GM12878 (cell line): ENCODE data around the gene VTI1A. TPM values are rescaled to one million over a fixed set of nuclear protein-coding genes. Genes with fewer than 3 reads are reported as not detected.

Experiments
- ATAC-seq: fragments of 200-7000 bp; cut with Tn5 transposase; 3 replicates; pipeline ENCODE4 v1.9.1; 2020; ENCODE audit warnings: mild to moderate bottlenecking, moderate library complexity
- BruUV-seq: library from RNA; stranded (reverse); fragments of 400-500 nt; replicated peaks from 2 replicates; lab custom pipeline; 2021; lab: Mats Ljungman, UMichigan
- CTCF ChIA-PET: fragments of 300-600 bp; sonication (Branson Sonifier 250); formaldehyde crosslinking; extraction: SDS; loops from one replicate; lab custom pipeline; 2021; ENCODE audit warnings: inconsistent platforms; lab: Yijun Ruan, JAX
- POLR2A ChIA-PET: fragments of 350-600 bp; formaldehyde crosslinking; extraction: SDS; loops from one replicate; lab custom pipeline; 2021; ENCODE audit warnings: inconsistent platforms; lab: Charles Lee
- RAD21 ChIA-PET: fragments of 300-600 bp; sonication (Branson Sonifier 250); formaldehyde crosslinking; loops from one replicate; lab custom pipeline; 2023; ENCODE audit warnings: antibody characterized with exemption; ENCODE audit not compliant: unreplicated experiment; lab: Charles Lee
- SMC1A ChIA-PET: fragments of 300-600 bp; sonication (Branson Sonifier 250); formaldehyde crosslinking; loops from one replicate; lab custom pipeline; 2023; ENCODE audit not compliant: unreplicated experiment, uncharacterized antibody; lab: Charles Lee
- DNase-seq: peaks from one replicate; pipeline ENCODE4 v3.0.0-alpha.2; 2011; ENCODE audit warnings: low read depth, low spot score
- FAIRE-seq: peaks from 3 replicates; lab custom pipeline; 2011; peaks lifted over from hg19 to GRCh38; lab: Jason Lieb, UNC
- H2AFZ ChIP-seq: 2 replicates; pipeline ENCODE4 v1.6.0; 2011; ENCODE audit warnings: low read depth, low read length, control low read depth; ENCODE audit not compliant: control insufficient read depth
- H3K27ac ChIP-seq: 2 replicates; pipeline ENCODE4 v1.5.1; 2011; ENCODE audit warnings: control low read depth; ENCODE audit not compliant: control insufficient read depth, insufficient read depth
- H3K27me3 ChIP-seq, 2 experiments: replicated peaks in 1 of 2; 2 replicates each; pipeline versions ENCODE4 v1.6.0 to v1.6.1; 2011; ENCODE audit warnings: low read length in 1 of 2; ENCODE audit not compliant: control insufficient read depth in 2 of 2, insufficient read depth in 2 of 2
- H3K36me3 ChIP-seq, 2 experiments: 2 replicates each; pipeline ENCODE4 v1.5.1; 2011; ENCODE audit warnings: low read length in 1 of 2; ENCODE audit not compliant: control insufficient read depth in 2 of 2, insufficient read depth in 2 of 2
- H3K4me1 ChIP-seq: 2 replicates; pipeline ENCODE4 v1.6.1; 2011; ENCODE audit warnings: mild to moderate bottlenecking, low read length, moderate library complexity, mixed read lengths; ENCODE audit not compliant: control insufficient read depth, insufficient read depth
- H3K4me2 ChIP-seq: 2 replicates; pipeline ENCODE4 v1.6.0; 2011; ENCODE audit warnings: control low read depth; ENCODE audit not compliant: control insufficient read depth, insufficient read depth
- H3K4me3 ChIP-seq: fragments of 200-600 bp; sonication (generic); 2 replicates; pipeline ENCODE4 v1.5.1; 2016
- H3K79me2 ChIP-seq: 2 replicates; pipeline ENCODE4 v1.6.0; 2011; ENCODE audit warnings: low read length; ENCODE audit not compliant: control insufficient read depth, insufficient read depth
- H3K9ac ChIP-seq: 2 replicates; pipeline ENCODE4 v1.8.0; 2011; ENCODE audit warnings: low read length, control low read depth, mixed read lengths; ENCODE audit not compliant: control insufficient read depth, insufficient read depth
- H3K9me3 ChIP-seq: replicated peaks from 3 replicates; pipeline ENCODE4 v1.5.1; 2011; ENCODE audit warnings: mild to moderate bottlenecking, low read length; ENCODE audit not compliant: control insufficient read depth, insufficient read depth
- H4K20me1 ChIP-seq: 2 replicates; pipeline ENCODE4 v1.6.0; 2011; ENCODE audit not compliant: control insufficient read depth, insufficient read depth
- BHLHE40 ChIP-seq, 2 experiments: fragments of 450-650 bp in 1 of 2; IDR thresholded peaks; 2 replicates each; pipeline ENCODE4 v1.6.1; 2011 to 2017; ENCODE audit warnings: low read depth in 2 of 2, borderline replicate concordance in 1 of 2, improper control_type of control experiment in 1 of 2, low read length in 1 of 2, mild to moderate bottlenecking in 1 of 2
- CHD1 ChIP-seq: IDR thresholded peaks from 2 replicates; pipeline ENCODE4 v1.6.1; 2012; ENCODE audit warnings: low read depth, low read length, improper control_type of control experiment
- DPF2 ChIP-seq: fragments of 450-650 bp; IDR thresholded peaks from 2 replicates; pipeline ENCODE4 v1.6.1; 2017; ENCODE audit warnings: mild to moderate bottlenecking
- EZH2 ChIP-seq: IDR thresholded peaks from 2 replicates; pipeline ENCODE4 v1.6.1; 2012; ENCODE audit warnings: low read depth, mild to moderate bottlenecking, control low read depth, inconsistent platforms, low read length, borderline replicate concordance; ENCODE audit not compliant: control insufficient read depth
- IRF4 ChIP-seq: IDR thresholded peaks from 2 replicates; pipeline ENCODE4 v1.6.1; 2011; ENCODE audit warnings: low read depth, low read length
- MAX ChIP-seq: IDR thresholded peaks from 2 replicates; pipeline ENCODE4 v1.6.1; 2012; ENCODE audit warnings: low read depth, low read length, improper control_type of control experiment
- NR2F1 ChIP-seq: fragments of 450-650 bp; conservative IDR thresholded peaks from 2 replicates; pipeline ENCODE4 v1.6.1; 2017; ENCODE audit warnings: mild to moderate bottlenecking
- POU2F2 ChIP-seq: IDR thresholded peaks from 3 replicates; pipeline ENCODE4 v1.6.1; 2011; ENCODE audit warnings: low read depth, mild to moderate bottlenecking, low read length, borderline replicate concordance
- RAD21 ChIP-seq: IDR thresholded peaks from 2 replicates; pipeline ENCODE4 v1.6.1; 2011; ENCODE audit warnings: mild to moderate bottlenecking, low read depth, low read length, moderate library complexity; ENCODE audit not compliant: insufficient read depth
- SUPT20H ChIP-seq: IDR thresholded peaks from 2 replicates; pipeline ENCODE4 v1.6.1; 2011; ENCODE audit warnings: low read depth, mild to moderate bottlenecking, low read length, moderate library complexity, borderline replicate concordance; ENCODE audit not compliant: control insufficient read depth
- SUZ12 ChIP-seq: fragments of 200-600 bp; sonication (generic); IDR thresholded peaks from one replicate; pipeline ENCODE4 v1.6.1; 2018; ENCODE audit warnings: antibody characterized with exemption, mild to moderate bottlenecking; ENCODE audit not compliant: unreplicated experiment
- USF2 ChIP-seq: IDR thresholded peaks from 2 replicates; pipeline ENCODE4 v1.6.1; 2011; ENCODE audit warnings: low read depth, low read length, improper control_type of control experiment, borderline replicate concordance
- WGBS: methylation state at CpG from one replicate; pipeline ENCODE4 v1.1.6; 2016; ENCODE audit warnings: low lambda C conversion rate; ENCODE audit not compliant: insufficient replicate concordance, insufficient coverage; ENCODE audit errors: missing lambda C conversion rate; 5-methylcytosine and 5-hydroxymethylcytosine counted together
- in situ Hi-C: fragments of 300-500 bp; cut with MboI; formaldehyde crosslinking; loops from 9 replicates; pipeline ENCODE4 v1.14.3; 2018; ENCODE audit warnings: mixed read lengths
- intact Hi-C: fragments of 100-400 bp; cut with micrococcal nuclease; formaldehyde crosslinking; loops from one replicate; pipeline ENCODE4 v1.14.2; 2022; ENCODE audit not compliant: unreplicated experiment
- polyA plus RNA-seq, 11 experiments: library from polyadenylated mRNA; depleted of rRNA in 4 of 11; unstranded in 6 of 11; stranded (reverse) in 5 of 11; fragments of >200 nt; fragmentation: Nextera tagmentation in 4 of 11; fragmentation: Illumina TruSeq in 1 of 11; extraction: Ambion mirVana in 4 of 11; extraction: Trizol in 1 of 11; gene quantifications; 1 replicate in 1 of 11; 2 replicates in 10 of 11; pipeline versions ENCODE4 v1.2.1 to v1.2.3, GENCODE V29; 2011 to 2016; ENCODE audit warnings: inconsistent platforms in 2 of 11, missing spikeins in 2 of 11, low read depth in 1 of 11
- total RNA-seq, 4 experiments: library from RNA; depleted of rRNA in 3 of 4; stranded (reverse); fragments of >200 nt in 3 of 4; fragmentation: Illumina TruSeq in 1 of 4; extraction: Trizol in 1 of 4; gene quantifications; 2 replicates each; pipeline versions ENCODE4 v1.2.1 to v1.2.3, GENCODE V29; 2013 to 2021
- TF ChIP-seq, protein P1 (sequence below): IDR thresholded peaks from 2 replicates; pipeline ENCODE4 v1.6.1; 2011; ENCODE audit warnings: mild to moderate bottlenecking, low read depth, low read length, moderate library complexity; ENCODE audit not compliant: insufficient replicate concordance
- TF ChIP-seq, protein P2 (sequence below): fragments of 450-650 bp; formaldehyde crosslinking; IDR thresholded peaks from 2 replicates; pipeline ENCODE4 v1.5.0; 2022; ENCODE audit warnings: mild to moderate bottlenecking, missing genetic modification characterization

Gene VTI1A
- total and polyA plus RNA-seq, 10 of the 15 experiments (the other 5 are each of a cell fraction or from before 2014, with no cell fraction given), result 12.4 to 43.2 (median 27.5) TPM

DNA sequence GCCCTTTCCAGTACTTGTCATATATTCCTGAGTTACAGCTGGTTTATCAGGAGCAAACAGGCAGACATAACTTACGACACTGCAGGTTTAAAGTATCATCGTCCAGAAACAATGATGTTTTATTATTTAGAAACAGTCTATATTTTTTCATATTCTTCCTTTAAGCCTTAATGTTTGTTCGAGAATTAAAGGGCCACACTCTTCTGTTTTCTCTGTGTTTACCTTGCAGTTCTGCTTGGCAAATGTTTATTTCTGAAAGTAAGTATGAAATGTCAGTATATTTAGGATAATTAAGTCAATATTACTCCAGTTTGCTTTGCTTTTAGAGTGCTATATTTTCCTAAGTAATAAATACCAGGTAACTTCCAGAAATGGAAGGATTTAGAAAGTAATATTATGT is 115.1 kb downstream of the VTI1A start (continued):
- TF ChIP-seq RAD21 (no peak), EZH2 (no peak), MAX (no peak)
- TF ChIP-seq, protein P1, sequence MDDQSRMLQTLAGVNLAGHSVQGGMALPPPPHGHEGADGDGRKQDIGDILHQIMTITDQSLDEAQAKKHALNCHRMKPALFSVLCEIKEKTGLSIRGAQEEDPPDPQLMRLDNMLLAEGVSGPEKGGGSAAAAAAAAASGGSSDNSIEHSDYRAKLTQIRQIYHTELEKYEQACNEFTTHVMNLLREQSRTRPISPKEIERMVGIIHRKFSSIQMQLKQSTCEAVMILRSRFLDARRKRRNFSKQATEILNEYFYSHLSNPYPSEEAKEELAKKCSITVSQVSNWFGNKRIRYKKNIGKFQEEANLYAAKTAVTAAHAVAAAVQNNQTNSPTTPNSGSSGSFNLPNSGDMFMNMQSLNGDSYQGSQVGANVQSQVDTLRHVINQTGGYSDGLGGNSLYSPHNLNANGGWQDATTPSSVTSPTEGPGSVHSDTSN, result no peak

DNA sequence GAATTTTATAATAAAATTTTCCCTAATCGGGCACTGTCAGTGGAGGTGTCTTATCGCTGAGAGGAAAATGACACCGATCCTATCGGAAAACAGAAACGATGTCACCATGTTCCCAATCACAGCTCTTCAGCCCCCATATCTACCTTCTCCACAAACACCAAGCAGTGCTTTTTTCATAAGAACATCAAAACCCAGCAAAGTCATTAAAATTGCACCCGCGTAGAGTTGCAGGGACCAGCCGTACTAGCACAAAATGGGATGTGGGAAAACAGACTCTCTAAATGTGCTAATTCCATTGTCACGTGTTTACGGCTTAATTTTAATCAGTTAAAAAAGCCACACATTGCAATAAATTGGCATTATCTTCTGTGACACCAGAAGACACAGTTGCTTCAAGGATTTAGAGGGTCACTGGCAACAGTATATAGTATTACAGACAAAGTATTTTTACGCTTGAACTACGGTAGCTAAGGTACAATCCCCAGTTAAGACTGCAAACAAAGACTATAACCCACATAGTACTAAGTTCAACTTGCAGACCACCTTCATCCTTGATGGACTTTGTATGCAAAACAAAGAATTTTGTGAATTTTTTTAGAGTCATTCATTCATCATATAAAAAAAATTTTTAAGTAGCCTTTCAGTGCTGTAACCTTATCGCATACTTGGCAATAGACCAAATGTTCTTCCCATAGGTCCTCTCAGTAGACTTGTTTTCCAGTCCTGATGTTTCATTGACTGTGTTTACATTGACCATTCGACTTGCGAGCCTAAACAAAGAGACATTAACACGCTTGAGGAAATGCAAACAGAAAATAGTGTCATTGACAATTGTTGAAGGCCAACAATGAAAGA is 116.0 kb downstream of the VTI1A start:
- intact Hi-C loops (loop anchor here (10.0 kb wide), 1 partner anchor 962 kb away; no protein-coding TSS in a partner anchor), in situ Hi-C loops (no loop called here)
- H3K27ac ChIP-seq, result no peak overlapping the region
- ChIA-PET RAD21 (interaction anchor here (0.7 kb wide), 1 partner anchor 547 kb away, joined by 3 read pairs; no protein-coding TSS in a partner anchor), POLR2A (no interaction called here), CTCF (no interaction called here), SMC1A (interaction anchor here (0.8 kb wide), 1 partner anchor 20 kb away, joined by 4 read pairs; no protein-coding TSS in a partner anchor)
- no peak overlapping the region for H2AFZ ChIP-seq
- no peak overlapping the region for H3K4me3 ChIP-seq
- no peaks in the 10 kb centered on the region for H3K27me3 ChIP-seq
- ATAC-seq (no peak), DNase-seq (no peak), FAIRE-seq (no peak)
- H3K4me1 ChIP-seq, result no peaks in the 10 kb centered on the region
- WGBS, result 98% methylated on average over 16 of the region's 16 CpGs
- no peaks in the 10 kb centered on the region for H4K20me1 ChIP-seq
- no TSS peak for BruUV-seq
- H3K4me2 ChIP-seq, result no peak overlapping the region
- no peaks in the 10 kb centered on the region for H3K36me3 ChIP-seq
- H3K9ac ChIP-seq, result no peak overlapping the region
- H3K9me3 ChIP-seq, result no peaks in the 10 kb centered on the region
- H3K79me2 ChIP-seq, result no peaks in the 10 kb centered on the region
- TF ChIP-seq, protein P2, sequence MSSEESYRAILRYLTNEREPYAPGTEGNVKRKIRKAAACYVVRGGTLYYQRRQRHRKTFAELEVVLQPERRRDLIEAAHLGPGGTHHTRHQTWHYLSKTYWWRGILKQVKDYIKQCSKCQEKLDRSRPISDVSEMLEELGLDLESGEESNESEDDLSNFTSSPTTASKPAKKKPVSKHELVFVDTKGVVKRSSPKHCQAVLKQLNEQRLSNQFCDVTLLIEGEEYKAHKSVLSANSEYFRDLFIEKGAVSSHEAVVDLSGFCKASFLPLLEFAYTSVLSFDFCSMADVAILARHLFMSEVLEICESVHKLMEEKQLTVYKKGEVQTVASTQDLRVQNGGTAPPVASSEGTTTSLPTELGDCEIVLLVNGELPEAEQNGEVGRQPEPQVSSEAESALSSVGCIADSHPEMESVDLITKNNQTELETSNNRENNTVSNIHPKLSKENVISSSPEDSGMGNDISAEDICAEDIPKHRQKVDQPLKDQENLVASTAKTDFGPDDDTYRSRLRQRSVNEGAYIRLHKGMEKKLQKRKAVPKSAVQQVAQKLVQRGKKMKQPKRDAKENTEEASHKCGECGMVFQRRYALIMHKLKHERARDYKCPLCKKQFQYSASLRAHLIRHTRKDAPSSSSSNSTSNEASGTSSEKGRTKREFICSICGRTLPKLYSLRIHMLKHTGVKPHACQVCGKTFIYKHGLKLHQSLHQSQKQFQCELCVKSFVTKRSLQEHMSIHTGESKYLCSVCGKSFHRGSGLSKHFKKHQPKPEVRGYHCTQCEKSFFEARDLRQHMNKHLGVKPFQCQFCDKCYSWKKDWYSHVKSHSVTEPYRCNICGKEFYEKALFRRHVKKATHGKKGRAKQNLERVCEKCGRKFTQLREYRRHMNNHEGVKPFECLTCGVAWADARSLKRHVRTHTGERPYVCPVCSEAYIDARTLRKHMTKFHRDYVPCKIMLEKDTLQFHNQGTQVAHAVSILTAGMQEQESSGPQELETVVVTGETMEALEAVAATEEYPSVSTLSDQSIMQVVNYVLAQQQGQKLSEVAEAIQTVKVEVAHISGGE, result no peak
- TF ChIP-seq SUPT20H, result no peak
- no peak for TF ChIP-seq USF2
- TF ChIP-seq IRF4, result no peak
- TF ChIP-seq DPF2, result no peak
- TF ChIP-seq POU2F2, result no peak
- no peak for TF ChIP-seq NR2F1
- no peak for TF ChIP-seq SUZ12
- TF ChIP-seq CHD1, result no peak
- no peak for TF ChIP-seq BHLHE40 (IDR thresholded peaks at IDR 0.05; ENCODE audit: borderline replicate concordance in 1 of 2, low read depth in 2 of 2, low read length in 1 of 2)
